HL-60 (cell line): ENCODE data around the gene OSTF1.

Experiments
- DNase-seq, 2 experiments: peaks; one replicate each; pipeline ENCODE4 v3.0.0-alpha.2; 2010 to 2020; ENCODE audit warnings: low read depth in 1 of 2, low spot score in 1 of 2
- H3K27ac ChIP-seq: fragments of 250-450 bp; sonication (Bioruptor Pico); replicated peaks from 2 replicates; pipeline ENCODE4 v1.5.1; 2020; ENCODE audit warnings: mild to moderate bottlenecking, moderate library complexity
- H3K27me3 ChIP-seq: fragments of 250-450 bp; sonication (Bioruptor Pico); 2 replicates; pipeline ENCODE4 v1.5.1; 2021; ENCODE audit warnings: mild to moderate bottlenecking, moderate library complexity; ENCODE audit not compliant: insufficient read depth, poor library complexity, severe bottlenecking
- H3K4me3 ChIP-seq: replicated peaks from 2 replicates; pipeline ENCODE4 v1.5.1; 2011; ENCODE audit warnings: mild to moderate bottlenecking, control low read depth, low read length; ENCODE audit not compliant: insufficient read depth
- CTCF ChIP-seq: IDR thresholded peaks from one replicate; pipeline ENCODE4 v1.5.1; 2011; ENCODE audit warnings: low read length, control low read depth, inconsistent platforms; ENCODE audit not compliant: insufficient read depth
- GABPA ChIP-seq: IDR thresholded peaks from 2 replicates; pipeline ENCODE4 v1.6.1; 2012; ENCODE audit warnings: low read depth
- POLR2AphosphoS5 ChIP-seq: IDR thresholded peaks from 2 replicates; pipeline ENCODE4 v1.6.1; 2012; ENCODE audit warnings: low read depth
- SPI1 ChIP-seq: IDR thresholded peaks from 2 replicates; pipeline ENCODE4 v1.6.1; 2012; ENCODE audit warnings: low read depth, mild to moderate bottlenecking, borderline replicate concordance
- TF ChIP-seq, protein P1 (sequence below): IDR thresholded peaks from 2 replicates; pipeline ENCODE4 v1.6.1; 2012; ENCODE audit warnings: low read depth; ENCODE audit not compliant: insufficient replicate concordance

OSTF1 gene

DNA sequence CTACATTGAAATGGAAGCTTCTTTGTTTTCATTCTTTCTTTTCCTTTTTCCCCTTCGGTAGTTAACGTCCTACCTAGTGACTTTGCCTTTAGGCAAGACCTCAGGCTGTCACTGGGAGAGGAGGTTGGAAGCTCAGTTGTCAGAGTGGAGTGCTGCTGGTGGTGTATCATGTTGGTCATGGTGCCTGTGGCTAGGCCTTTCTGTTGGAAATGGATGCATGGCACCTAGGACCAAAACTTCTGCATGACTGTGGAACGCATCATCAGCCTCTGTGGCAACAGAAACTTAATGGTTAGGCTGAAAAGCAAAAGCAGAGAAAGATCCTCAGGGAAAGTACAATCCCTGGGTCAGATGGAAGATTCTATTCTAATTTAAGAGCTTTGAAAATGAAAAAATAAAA lies 57.9 kb downstream of the OSTF1 start:
- H3K4me3 ChIP-seq: no peak overlapping the region
- no peak for DNase-seq
- TF ChIP-seq, protein P1, sequence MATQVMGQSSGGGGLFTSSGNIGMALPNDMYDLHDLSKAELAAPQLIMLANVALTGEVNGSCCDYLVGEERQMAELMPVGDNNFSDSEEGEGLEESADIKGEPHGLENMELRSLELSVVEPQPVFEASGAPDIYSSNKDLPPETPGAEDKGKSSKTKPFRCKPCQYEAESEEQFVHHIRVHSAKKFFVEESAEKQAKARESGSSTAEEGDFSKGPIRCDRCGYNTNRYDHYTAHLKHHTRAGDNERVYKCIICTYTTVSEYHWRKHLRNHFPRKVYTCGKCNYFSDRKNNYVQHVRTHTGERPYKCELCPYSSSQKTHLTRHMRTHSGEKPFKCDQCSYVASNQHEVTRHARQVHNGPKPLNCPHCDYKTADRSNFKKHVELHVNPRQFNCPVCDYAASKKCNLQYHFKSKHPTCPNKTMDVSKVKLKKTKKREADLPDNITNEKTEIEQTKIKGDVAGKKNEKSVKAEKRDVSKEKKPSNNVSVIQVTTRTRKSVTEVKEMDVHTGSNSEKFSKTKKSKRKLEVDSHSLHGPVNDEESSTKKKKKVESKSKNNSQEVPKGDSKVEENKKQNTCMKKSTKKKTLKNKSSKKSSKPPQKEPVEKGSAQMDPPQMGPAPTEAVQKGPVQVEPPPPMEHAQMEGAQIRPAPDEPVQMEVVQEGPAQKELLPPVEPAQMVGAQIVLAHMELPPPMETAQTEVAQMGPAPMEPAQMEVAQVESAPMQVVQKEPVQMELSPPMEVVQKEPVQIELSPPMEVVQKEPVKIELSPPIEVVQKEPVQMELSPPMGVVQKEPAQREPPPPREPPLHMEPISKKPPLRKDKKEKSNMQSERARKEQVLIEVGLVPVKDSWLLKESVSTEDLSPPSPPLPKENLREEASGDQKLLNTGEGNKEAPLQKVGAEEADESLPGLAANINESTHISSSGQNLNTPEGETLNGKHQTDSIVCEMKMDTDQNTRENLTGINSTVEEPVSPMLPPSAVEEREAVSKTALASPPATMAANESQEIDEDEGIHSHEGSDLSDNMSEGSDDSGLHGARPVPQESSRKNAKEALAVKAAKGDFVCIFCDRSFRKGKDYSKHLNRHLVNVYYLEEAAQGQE: no peak
- TF ChIP-seq CTCF: no peak
- TF ChIP-seq SPI1: no peak
- TF ChIP-seq POLR2AphosphoS5: no peak
- TF ChIP-seq GABPA: no peak
- no peaks in the 10 kb centered on the region for H3K27me3 ChIP-seq
- peak overlapping the region; percentile 4; the same call in 1 of the 2 replicates for H3K27ac ChIP-seq

DNA sequence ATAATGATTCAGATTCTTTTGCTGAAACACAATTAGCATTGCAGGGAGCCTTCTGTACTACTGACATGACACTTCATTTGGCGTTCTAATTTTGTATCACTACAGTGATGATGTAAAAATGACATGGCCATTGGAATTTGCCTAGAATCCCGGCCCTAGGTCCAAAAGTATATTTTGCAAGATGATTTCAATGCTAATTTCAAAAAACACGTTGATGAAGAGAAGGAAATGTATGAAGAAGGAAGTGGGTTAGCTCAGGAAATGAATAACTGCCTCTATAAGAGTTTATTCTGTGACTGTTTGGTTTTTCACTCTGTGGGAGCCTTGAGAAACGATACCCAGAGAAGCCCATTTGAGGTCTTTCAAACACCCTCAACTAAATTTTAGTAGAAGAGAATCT lies 59.3 kb downstream of the OSTF1 start:
- Histone ChIP-seq H3K27me3 (no peaks in the 10 kb centered on the region), H3K27ac (peak overlapping the region; percentile 82), H3K4me3 (no peak overlapping the region)
- TF ChIP-seq, protein P1: no peak
- TF ChIP-seq POLR2AphosphoS5: no peak
- TF ChIP-seq SPI1: peak; percentile 88
- TF ChIP-seq GABPA: no peak
- no peak for TF ChIP-seq CTCF
- peak; percentile 40 to 46 for DNase-seq

DNA sequence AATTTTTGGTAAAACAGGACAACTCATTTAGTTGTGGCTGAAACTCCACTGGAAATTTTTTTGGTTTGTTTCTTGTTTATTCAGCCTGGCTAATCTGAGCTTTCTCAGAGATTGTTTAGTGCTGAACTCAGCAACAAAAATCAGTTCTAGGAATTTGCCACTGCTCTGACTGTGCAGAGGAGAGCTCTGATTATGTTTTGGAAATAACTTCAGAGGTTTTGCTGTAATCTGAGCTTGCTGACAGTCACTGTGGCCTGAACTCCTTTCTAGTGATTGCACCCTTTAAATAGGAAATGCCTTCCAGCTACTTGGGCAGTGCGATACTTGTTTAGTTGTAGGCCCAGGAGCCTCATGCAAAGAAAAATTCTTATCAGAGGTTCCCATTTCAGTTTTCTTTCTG lies 60.2 kb downstream of the OSTF1 start:
- peak in 1 of 2 experiments; percentile 6 for DNase-seq
- Histone ChIP-seq H3K27me3 (no peaks in the 10 kb centered on the region), H3K4me3 (no peak overlapping the region), H3K27ac (peak overlapping the region; percentile 82)
- no peak for TF ChIP-seq POLR2AphosphoS5
- TF ChIP-seq SPI1: no peak
- no peak for TF ChIP-seq GABPA
- TF ChIP-seq, protein P1: no peak
- TF ChIP-seq CTCF: no peak
